HFFc6 (cell line): ENCODE data around the gene IL12RB1. TPM values are rescaled to one million over a fixed set of nuclear protein-coding genes. Genes with fewer than 3 reads are reported as not detected.

Experiments
- DNase-seq: peaks from one replicate; pipeline ENCODE4 v3.0.0-alpha.2; 2018
- H3K27ac Mint-ChIP-seq: 2 replicates; pipeline ENCODE4 v1.8.0; 2020; ENCODE audit warnings: mild to moderate bottlenecking, mixed read lengths
- H3K27me3 Mint-ChIP-seq: 2 replicates; pipeline ENCODE4 v1.8.0; 2021; ENCODE audit warnings: mild to moderate bottlenecking, moderate library complexity, mixed read lengths; ENCODE audit not compliant: insufficient read depth
- H3K36me3 Mint-ChIP-seq: 2 replicates; pipeline ENCODE4 v1.8.0; 2021; ENCODE audit warnings: low read depth, mixed read lengths
- H3K4me1 Mint-ChIP-seq: 2 replicates; pipeline ENCODE4 v1.8.0; 2020; ENCODE audit warnings: low read depth, mixed read lengths
- H3K4me3 Mint-ChIP-seq: 2 replicates; pipeline ENCODE4 v1.8.0; 2020; ENCODE audit warnings: mild to moderate bottlenecking, moderate library complexity, mixed read lengths
- H3K9me3 Mint-ChIP-seq: 2 replicates; pipeline ENCODE4 v1.8.0; 2020; ENCODE audit warnings: mild to moderate bottlenecking, mixed read lengths
- long read RNA-seq: library from polyadenylated mRNA; unstranded; transcript quantifications from one replicate; pipeline ENCODE4 v2.0.0, GENCODE V29; 2019
- total RNA-seq, 6 experiments: library from RNA; stranded (reverse); fragmentation: NEBNext Ultra II Directional; extraction: Animal tissue kit (Norgen Biotek cat#: 25700); gene quantifications; 2 replicates in 1 of 6; 3 replicates in 5 of 6; pipeline ENCODE4 v1.2.3, GENCODE V29; 2021
- TF ChIP-seq, protein P1 (sequence below): fragments of 200-600 bp; sonication (generic); IDR thresholded peaks from 2 replicates; pipeline ENCODE4 v1.5.0; 2021; ENCODE audit warnings: antibody characterized with exemption, mild to moderate bottlenecking

The IL12RB1 gene
- under 1 TPM in 1 of 6 experiments, not detected in 5; 0.10 TPM for total RNA-seq
- long read RNA-seq: 0 reads

DNA sequence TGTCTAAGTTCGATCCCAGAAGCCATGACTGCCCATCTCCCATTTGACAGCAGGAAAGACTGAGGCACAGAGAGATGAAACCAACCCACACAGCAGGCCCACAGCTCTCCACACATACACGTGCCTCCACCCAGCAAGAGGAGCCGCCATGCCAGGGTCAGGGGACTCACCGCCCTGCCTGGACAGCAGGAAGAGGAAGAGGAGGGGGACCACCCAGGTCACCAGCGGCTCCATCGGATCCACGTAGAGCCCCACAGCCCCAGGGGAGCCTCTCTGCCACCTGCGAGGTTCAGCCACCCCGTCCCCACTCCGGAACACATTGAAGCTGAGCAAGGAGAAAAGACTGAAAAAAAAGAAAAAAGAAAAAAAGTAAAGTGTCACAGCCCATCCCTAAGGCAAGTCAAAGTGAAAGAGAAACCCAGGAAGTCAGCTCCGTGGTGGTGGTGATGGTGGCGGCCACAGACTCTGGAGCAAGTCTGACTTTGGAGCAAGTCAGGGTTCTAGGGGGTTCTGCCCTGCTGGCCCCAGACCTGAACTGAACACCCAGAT, at the start of gene IL12RB1:
TSS of gene IL12RB1 (minus strand) at position 345 of the 549 bp plus-strand sequence. CDS start at position 234, 111 bp downstream.
- H3K27me3 Mint-ChIP-seq: peaks cover 18% of the 10 kb centered on the region
- H3K4me1 Mint-ChIP-seq: peaks cover 13% of the 10 kb centered on the region
- peak within 1 kb of the TSS; percentile 74 for H3K4me3 Mint-ChIP-seq
- TF ChIP-seq, protein P1, sequence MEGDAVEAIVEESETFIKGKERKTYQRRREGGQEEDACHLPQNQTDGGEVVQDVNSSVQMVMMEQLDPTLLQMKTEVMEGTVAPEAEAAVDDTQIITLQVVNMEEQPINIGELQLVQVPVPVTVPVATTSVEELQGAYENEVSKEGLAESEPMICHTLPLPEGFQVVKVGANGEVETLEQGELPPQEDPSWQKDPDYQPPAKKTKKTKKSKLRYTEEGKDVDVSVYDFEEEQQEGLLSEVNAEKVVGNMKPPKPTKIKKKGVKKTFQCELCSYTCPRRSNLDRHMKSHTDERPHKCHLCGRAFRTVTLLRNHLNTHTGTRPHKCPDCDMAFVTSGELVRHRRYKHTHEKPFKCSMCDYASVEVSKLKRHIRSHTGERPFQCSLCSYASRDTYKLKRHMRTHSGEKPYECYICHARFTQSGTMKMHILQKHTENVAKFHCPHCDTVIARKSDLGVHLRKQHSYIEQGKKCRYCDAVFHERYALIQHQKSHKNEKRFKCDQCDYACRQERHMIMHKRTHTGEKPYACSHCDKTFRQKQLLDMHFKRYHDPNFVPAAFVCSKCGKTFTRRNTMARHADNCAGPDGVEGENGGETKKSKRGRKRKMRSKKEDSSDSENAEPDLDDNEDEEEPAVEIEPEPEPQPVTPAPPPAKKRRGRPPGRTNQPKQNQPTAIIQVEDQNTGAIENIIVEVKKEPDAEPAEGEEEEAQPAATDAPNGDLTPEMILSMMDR: no peak
- peak within 1 kb of the TSS; percentile 40; the same call in 1 of the 2 replicates for H3K27ac Mint-ChIP-seq
- no peak for DNase-seq
- no peaks in the 10 kb centered on the region for H3K9me3 Mint-ChIP-seq
- H3K36me3 Mint-ChIP-seq: no peaks in the 10 kb centered on the region

DNA sequence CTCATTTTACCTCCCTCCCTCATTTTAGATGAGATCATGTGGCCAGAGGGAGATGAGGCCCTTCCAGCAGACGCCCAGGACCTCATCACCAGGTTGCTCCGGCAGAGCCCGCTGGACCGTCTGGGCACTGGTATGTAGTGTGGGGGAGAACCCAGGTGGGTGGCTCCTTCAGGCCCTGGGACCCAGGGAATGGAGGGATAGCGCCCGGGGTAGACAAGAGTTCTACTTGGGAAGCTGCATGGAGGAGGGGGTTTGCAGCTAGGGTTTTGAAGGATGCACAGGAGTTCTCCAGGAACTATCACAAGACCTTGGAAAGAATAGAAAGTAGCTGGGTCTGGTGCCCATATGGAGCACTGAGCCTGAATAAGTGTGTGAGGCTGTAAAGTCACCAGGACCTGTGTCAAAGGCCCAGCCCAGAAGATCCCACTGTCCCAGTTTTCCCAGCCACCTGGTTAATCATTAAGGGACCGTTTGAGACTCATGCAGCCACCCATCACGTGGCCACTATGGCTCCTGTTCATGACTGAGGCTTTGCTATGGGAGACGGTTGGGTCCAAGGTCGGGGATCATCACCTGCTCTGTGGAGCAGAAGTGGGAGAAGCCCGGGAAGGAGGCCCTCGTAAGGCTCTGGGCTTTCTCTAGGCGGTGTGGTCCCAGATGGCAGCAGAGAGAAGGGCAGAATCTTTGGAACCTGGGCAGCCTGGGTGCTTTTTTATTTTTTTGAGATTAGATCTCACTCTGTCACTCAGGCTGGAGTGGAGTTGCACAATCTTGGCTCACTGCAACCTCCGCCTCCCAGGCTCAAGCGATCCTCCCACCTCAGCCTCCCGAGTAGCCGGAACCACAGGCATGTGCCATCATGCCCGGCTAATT, 49.2 kb upstream of the IL12RB1 start:
- no peak overlapping the region for H3K4me3 Mint-ChIP-seq
- no peaks in the 10 kb centered on the region for H3K9me3 Mint-ChIP-seq
- TF ChIP-seq, protein P1: no peak
- no peaks in the 10 kb centered on the region; the same call in 1 of the 2 replicates for H3K27me3 Mint-ChIP-seq
- no peaks in the 10 kb centered on the region for H3K4me1 Mint-ChIP-seq
- H3K27ac Mint-ChIP-seq: no peak overlapping the region
- peaks cover 29% of the 10 kb centered on the region for H3K36me3 Mint-ChIP-seq
- no peak for DNase-seq

DNA sequence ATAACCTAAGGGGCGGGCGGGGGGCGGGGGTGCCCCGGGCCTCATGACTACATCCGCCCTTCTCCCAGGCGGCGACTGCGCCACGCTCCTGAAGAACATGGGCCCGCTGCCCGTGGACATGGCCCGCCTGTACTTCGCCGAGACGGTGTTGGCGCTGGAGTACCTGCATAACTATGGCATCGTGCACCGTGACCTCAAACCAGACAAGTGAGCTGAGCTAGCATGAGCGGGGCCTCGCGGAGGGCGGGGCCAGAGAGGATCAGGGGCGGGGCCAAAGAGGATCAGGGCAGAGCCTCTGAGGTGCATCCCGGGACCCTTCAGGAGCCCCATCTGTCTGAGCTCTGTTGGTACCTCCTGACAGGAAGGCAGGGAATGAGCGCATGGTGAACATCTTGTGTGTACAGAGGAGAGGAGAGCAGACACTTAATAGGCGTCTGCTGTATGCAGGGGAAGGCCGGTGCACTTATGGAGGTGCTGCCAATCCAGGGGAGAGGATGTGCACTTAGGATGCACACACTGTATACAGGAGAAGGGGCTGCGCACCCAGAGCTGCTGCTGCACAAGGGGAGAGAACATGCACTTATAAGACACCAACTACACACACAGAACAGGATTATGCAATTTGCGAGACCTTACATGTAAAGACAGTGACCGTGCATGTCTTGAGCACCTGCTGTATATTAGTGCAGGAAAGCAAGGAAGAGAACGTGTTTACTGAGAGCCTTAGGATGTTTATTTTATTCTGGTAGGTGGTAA, 45.3 kb upstream of the IL12RB1 start:
- peaks cover 6% of the 10 kb centered on the region; the same call in 1 of the 2 replicates for H3K4me1 Mint-ChIP-seq

DNA sequence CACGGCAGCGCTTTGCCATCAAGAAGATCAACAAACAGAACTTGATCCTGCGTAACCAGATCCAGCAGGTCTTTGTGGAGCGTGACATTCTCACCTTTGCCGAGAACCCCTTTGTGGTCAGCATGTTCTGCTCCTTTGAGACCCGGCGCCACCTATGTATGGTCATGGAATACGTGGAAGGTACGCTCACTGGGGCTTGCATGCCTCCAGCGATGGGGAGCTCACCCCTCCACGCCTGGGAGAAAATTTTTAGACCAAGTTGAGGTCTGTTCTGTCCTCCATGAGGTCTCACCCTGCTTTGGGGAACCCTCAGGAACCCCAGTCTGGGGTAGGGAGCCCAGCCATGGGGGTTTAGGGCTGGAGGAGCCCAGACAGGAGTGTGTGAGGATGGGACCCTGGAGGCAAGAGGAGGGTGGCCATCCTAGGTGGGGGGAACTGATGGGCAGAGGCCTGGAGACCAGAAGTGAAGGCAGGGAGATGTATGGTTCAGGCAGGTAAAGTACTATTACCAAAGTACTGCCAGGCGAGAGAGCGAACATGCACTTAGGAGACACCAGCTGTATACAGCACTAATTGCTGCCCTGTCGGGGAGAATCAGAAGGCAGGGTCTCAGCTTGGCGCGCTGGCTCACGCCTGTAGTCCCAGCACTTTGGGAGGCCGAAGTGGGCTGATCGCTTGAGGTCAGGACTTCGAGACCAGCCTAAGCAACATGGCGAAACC, 43.9 kb upstream of the IL12RB1 start:
- H3K4me1 Mint-ChIP-seq: peaks cover 6% of the 10 kb centered on the region; the same call in 1 of the 2 replicates
- no peak overlapping the region for H3K27ac Mint-ChIP-seq
- DNase-seq: no peak
- no peaks in the 10 kb centered on the region for H3K9me3 Mint-ChIP-seq
- TF ChIP-seq, protein P1: no peak
- no peaks in the 10 kb centered on the region; the same call in 1 of the 2 replicates for H3K27me3 Mint-ChIP-seq
- H3K4me3 Mint-ChIP-seq: no peak overlapping the region
- H3K36me3 Mint-ChIP-seq: peaks cover 26% of the 10 kb centered on the region

More for the DNA sequence above, 45.3 kb upstream of the IL12RB1 start:
- no peaks in the 10 kb centered on the region; the same call in 1 of the 2 replicates for H3K27me3 Mint-ChIP-seq
- H3K36me3 Mint-ChIP-seq: peaks cover 23% of the 10 kb centered on the region
- H3K4me3 Mint-ChIP-seq: no peak overlapping the region
- no peaks in the 10 kb centered on the region for H3K9me3 Mint-ChIP-seq
- no peak for DNase-seq
- H3K27ac Mint-ChIP-seq: no peak overlapping the region
- TF ChIP-seq, protein P1: no peak

DNA sequence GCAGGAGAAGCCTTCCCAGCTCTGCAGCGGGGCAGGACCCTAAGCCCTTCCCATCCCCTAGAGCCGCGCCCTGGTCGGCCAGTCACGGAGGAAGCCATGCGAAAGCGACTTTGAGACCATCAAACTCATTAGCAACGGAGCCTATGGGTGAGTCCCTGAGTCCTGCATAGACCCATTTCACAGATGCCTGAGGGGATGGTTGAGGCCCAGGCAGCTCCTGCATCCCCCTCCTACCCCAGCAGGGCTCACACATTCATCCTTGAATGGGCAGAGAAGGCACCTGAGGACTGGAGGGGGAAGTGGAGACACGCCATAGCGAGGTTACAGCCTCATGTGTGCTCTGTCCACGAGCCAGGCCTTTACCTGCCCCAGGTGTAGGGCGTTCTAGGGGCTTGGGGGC, 42.1 kb upstream of the IL12RB1 start:
- H3K9me3 Mint-ChIP-seq: no peaks in the 10 kb centered on the region
- H3K36me3 Mint-ChIP-seq: peaks cover 17% of the 10 kb centered on the region
- no peak overlapping the region for H3K4me3 Mint-ChIP-seq
- no peaks in the 10 kb centered on the region; the same call in 1 of the 2 replicates for H3K27me3 Mint-ChIP-seq
- DNase-seq: no peak
- no peak overlapping the region for H3K27ac Mint-ChIP-seq
- peaks cover 6% of the 10 kb centered on the region; the same call in 1 of the 2 replicates for H3K4me1 Mint-ChIP-seq
- TF ChIP-seq, protein P1: no peak
